Neural progenitor cell (in vitro differentiated cells): ENCODE data around the gene CARMIL1. TPM values are rescaled to one million over a fixed set of nuclear protein-coding genes. Genes with fewer than 3 reads are reported as not detected.

Experiments used
- DNase-seq: peaks from one replicate; pipeline ENCODE4 v3.0.0-alpha.2; 2016; ENCODE audit warnings: low spot score
- H2AFZ ChIP-seq: fragments of 200-600 bp; sonication (generic); replicated peaks from 2 replicates; pipeline ENCODE4 v1.6.1; 2016; ENCODE audit warnings: antibody characterized with exemption
- H3F3A ChIP-seq: fragments of 200-600 bp; sonication (generic); 2 replicates; pipeline ENCODE4 v1.6.1; 2016; ENCODE audit warnings: antibody characterized with exemption, low read depth
- H3K27ac ChIP-seq: fragments of 200-600 bp; sonication (generic); 2 replicates; pipeline ENCODE4 v1.5.1; 2016; ENCODE audit warnings: mild to moderate bottlenecking
- H3K27me3 ChIP-seq: fragments of 200-600 bp; sonication (generic); 2 replicates; pipeline ENCODE4 v1.6.1; 2016; ENCODE audit warnings: mild to moderate bottlenecking, moderate library complexity
- H3K36me3 ChIP-seq: fragments of 200-600 bp; sonication (generic); 2 replicates; pipeline ENCODE4 v1.5.1; 2016
- H3K4me1 ChIP-seq: fragments of 200-600 bp; sonication (generic); 2 replicates; pipeline ENCODE4 v1.6.1; 2016; ENCODE audit warnings: mixed run types
- H3K4me2 ChIP-seq: fragments of 200-600 bp; sonication (generic); 2 replicates; pipeline ENCODE4 v1.6.1; 2016
- H3K4me3 ChIP-seq: fragments of 200-600 bp; sonication (generic); 2 replicates; pipeline ENCODE4 v1.5.1; 2016
- H3K79me2 ChIP-seq: fragments of 200-600 bp; sonication (generic); 2 replicates; pipeline ENCODE4 v1.6.1; 2016; ENCODE audit warnings: low read depth
- H3K9ac ChIP-seq: fragments of 200-600 bp; sonication (generic); 2 replicates; pipeline ENCODE4 v1.6.1; 2016
- H3K9me3 ChIP-seq: fragments of 200-600 bp; sonication (generic); 2 replicates; pipeline ENCODE4 v1.5.1; 2016; ENCODE audit warnings: low read depth
- H4K20me1 ChIP-seq: fragments of 200-600 bp; sonication (generic); 2 replicates; pipeline ENCODE4 v1.6.1; 2016; ENCODE audit warnings: low read depth
- H3K27ac Mint-ChIP-seq: 3 replicates; pipeline ENCODE4 v1.8.0; 2021; ENCODE audit warnings: mixed read lengths
- H3K27me3 Mint-ChIP-seq: 2 replicates; pipeline ENCODE4 v1.8.0; 2022; ENCODE audit warnings: low read depth, mild to moderate bottlenecking, inconsistent platforms, moderate library complexity, mixed read lengths; ENCODE audit not compliant: insufficient read depth
- H3K36me3 Mint-ChIP-seq: 3 replicates; pipeline ENCODE4 v1.8.0; 2021; ENCODE audit warnings: mixed read lengths
- H3K4me1 Mint-ChIP-seq: 3 replicates; pipeline ENCODE4 v1.8.0; 2021; ENCODE audit warnings: mixed read lengths
- H3K4me3 Mint-ChIP-seq: 3 replicates; pipeline ENCODE4 v1.8.0; 2021; ENCODE audit warnings: mild to moderate bottlenecking, moderate library complexity, mixed read lengths
- H3K9me3 Mint-ChIP-seq: 3 replicates; pipeline ENCODE4 v1.8.0; 2020; ENCODE audit warnings: mixed read lengths
- CTCF ChIP-seq: fragments of 200-600 bp; sonication (generic); IDR thresholded peaks from 2 replicates; pipeline ENCODE4 v1.5.1; 2017; ENCODE audit warnings: antibody characterized with exemption, mild to moderate bottlenecking
- EZH2 ChIP-seq: fragments of 200-600 bp; sonication (generic); IDR thresholded peaks from 2 replicates; pipeline ENCODE4 v1.6.1; 2017; ENCODE audit warnings: antibody characterized with exemption, mild to moderate bottlenecking, moderate library complexity
- EZH2phosphoT487 ChIP-seq: fragments of 200-600 bp; sonication (generic); IDR thresholded peaks from 2 replicates; pipeline ENCODE4 v1.6.1; 2017; ENCODE audit warnings: antibody characterized with exemption
- total RNA-seq: library from RNA; depleted of rRNA; stranded (reverse); fragments of >200 nt; gene quantifications from 2 replicates; pipeline ENCODE4 v1.2.3, GENCODE V29; 2015; ENCODE audit warnings: low replicate concordance

The CARMIL1 gene
- total RNA-seq, 1 donor from 2014 or later, result 13.3 TPM

- no peaks in the 10 kb centered on the region for H3K27me3 ChIP-seq
- peaks cover 2% of the 10 kb centered on the region for H3K27me3 Mint-ChIP-seq
- H2AFZ ChIP-seq, result no peak overlapping the region
Observed at GRCh38 chr6:25617997-25618396, 338.8 kb downstream of the CARMIL1 start.

GRCh38 chr6:25619217-25619616 is 340.0 kb downstream of the CARMIL1 start:
- Mint-ChIP-seq H3K27me3 (peaks cover 4% of the 10 kb centered on the region), H3K27ac (no peak overlapping the region), H3K4me3 (no peak overlapping the region), H3K4me1 (no peaks in the 10 kb centered on the region), H3K9me3 (no peaks in the 10 kb centered on the region), H3K36me3 (no peaks in the 10 kb centered on the region)
- H3K9me3 ChIP-seq, result no peaks in the 10 kb centered on the region
- no peaks in the 10 kb centered on the region for H3K27me3 ChIP-seq
- H3K4me3 ChIP-seq, result no peak overlapping the region
- H3K4me1 ChIP-seq, result no peaks in the 10 kb centered on the region
- H3F3A ChIP-seq, result no peaks in the 10 kb centered on the region
- no peak overlapping the region for H3K4me2 ChIP-seq
- no peak for TF ChIP-seq CTCF
- no peak for TF ChIP-seq EZH2
- no peak for TF ChIP-seq EZH2phosphoT487
- H4K20me1 ChIP-seq, result no peaks in the 10 kb centered on the region
- no peak overlapping the region for H2AFZ ChIP-seq
- no peak overlapping the region for H3K9ac ChIP-seq
- DNase-seq, result no peak
- H3K36me3 ChIP-seq, result no peaks in the 10 kb centered on the region
- H3K79me2 ChIP-seq, result no peaks in the 10 kb centered on the region
- no peak overlapping the region for H3K27ac ChIP-seq

More at GRCh38 chr6:25617997-25618396, 338.8 kb downstream of the CARMIL1 start:
- Histone ChIP-seq H3K4me1 (no peaks in the 10 kb centered on the region), H3K4me3 (no peak overlapping the region), H4K20me1 (no peaks in the 10 kb centered on the region), H3K27ac (no peak overlapping the region), H3K9ac (no peak overlapping the region), H3K79me2 (no peaks in the 10 kb centered on the region), H3K9me3 (no peaks in the 10 kb centered on the region), H3F3A (no peaks in the 10 kb centered on the region), H3K36me3 (no peaks in the 10 kb centered on the region), H3K4me2 (no peak overlapping the region)
- Mint-ChIP-seq H3K36me3 (no peaks in the 10 kb centered on the region), H3K4me3 (no peak overlapping the region), H3K9me3 (no peaks in the 10 kb centered on the region), H3K4me1 (no peaks in the 10 kb centered on the region), H3K27ac (no peak overlapping the region)
- DNase-seq, result no peak
- TF ChIP-seq EZH2phosphoT487 (no peak), EZH2 (no peak), CTCF (no peak)

GRCh38 chr6:25620391-25620790 is 341.2 kb downstream of the CARMIL1 start:
- Histone ChIP-seq H3K9me3 (no peaks in the 10 kb centered on the region), H3K27ac (no peak overlapping the region), H3K4me3 (no peak overlapping the region), H3K27me3 (peaks cover 4% of the 10 kb centered on the region), H3K4me2 (no peak overlapping the region), H2AFZ (no peak overlapping the region), H4K20me1 (no peaks in the 10 kb centered on the region), H3F3A (no peaks in the 10 kb centered on the region), H3K79me2 (no peaks in the 10 kb centered on the region), H3K4me1 (no peaks in the 10 kb centered on the region), H3K9ac (no peak overlapping the region), H3K36me3 (no peaks in the 10 kb centered on the region)
- Mint-ChIP-seq H3K27ac (no peak overlapping the region), H3K4me3 (no peak overlapping the region), H3K9me3 (no peaks in the 10 kb centered on the region), H3K4me1 (no peaks in the 10 kb centered on the region), H3K27me3 (peaks cover 4% of the 10 kb centered on the region), H3K36me3 (no peaks in the 10 kb centered on the region)
- no peak for TF ChIP-seq CTCF
- TF ChIP-seq EZH2, result no peak
- no peak for TF ChIP-seq EZH2phosphoT487
- DNase-seq, result no peak

GRCh38 chr6:25623065-25623464 is 343.9 kb downstream of the CARMIL1 start:
- H3K4me2 ChIP-seq, result no peak overlapping the region
- H3F3A ChIP-seq, result no peaks in the 10 kb centered on the region
- H3K36me3 ChIP-seq, result no peaks in the 10 kb centered on the region
- H4K20me1 ChIP-seq, result no peaks in the 10 kb centered on the region
- Mint-ChIP-seq H3K27me3 (peaks cover 4% of the 10 kb centered on the region), H3K9me3 (no peaks in the 10 kb centered on the region), H3K4me3 (no peak overlapping the region), H3K4me1 (no peaks in the 10 kb centered on the region), H3K36me3 (no peaks in the 10 kb centered on the region), H3K27ac (no peak overlapping the region)
- H3K27me3 ChIP-seq, result peaks cover 30% of the 10 kb centered on the region
- H2AFZ ChIP-seq, result no peak overlapping the region
- H3K9me3 ChIP-seq, result no peaks in the 10 kb centered on the region
- DNase-seq, result no peak
- H3K4me3 ChIP-seq, result no peak overlapping the region
- H3K79me2 ChIP-seq, result no peaks in the 10 kb centered on the region
- H3K4me1 ChIP-seq, result no peaks in the 10 kb centered on the region
- TF ChIP-seq CTCF, result no peak
- TF ChIP-seq EZH2phosphoT487, result no peak
- no peak for TF ChIP-seq EZH2
- no peak overlapping the region for H3K9ac ChIP-seq
- H3K27ac ChIP-seq, result no peak overlapping the region
